ENCODE measurements around the gene DPP3. TPM values are rescaled to one million over a fixed set of nuclear protein-coding genes. Genes with fewer than 3 reads are reported as not detected.

The DPP3 gene
- total RNA-seq, 1 experiment from 2014 or later, result 135 TPM

- H3K9me2 ChIP-seq (replicated peaks; ENCODE audit: low read length), result no peaks in the 10 kb centered on the region
- H3K79me2 ChIP-seq (ENCODE audit: low read length), result no peaks in the 10 kb centered on the region
- no peak overlapping the region for H3K9ac ChIP-seq (ENCODE audit: low read length)
- no peaks in the 10 kb centered on the region for H4K20me1 ChIP-seq (ENCODE audit: low read length)
- H3K9me3 ChIP-seq (ENCODE audit: low read length), result no peaks in the 10 kb centered on the region
- peak; percentile 21 for DNase-seq
- no peak overlapping the region for H3K4me3 ChIP-seq (ENCODE audit: low read length)
- intact Hi-C loops (cut with micrococcal nuclease), result no loop called here
- H3K27me3 ChIP-seq (ENCODE audit: low read length), result no peaks in the 10 kb centered on the region
- H3F3A ChIP-seq (ENCODE audit: low read length, unreplicated experiment), result no peaks in the 10 kb centered on the region
- no TSS peak for BruUV-seq (replicated peaks)
- no peak for TF ChIP-seq EZH2 (IDR thresholded peaks at IDR 0.05; ENCODE audit: low read length, unreplicated experiment)
- peak; percentile 61 for TF ChIP-seq CTCF (conservative IDR thresholded peaks at IDR 0.05; ENCODE audit: low read depth, low read length)
- no peak overlapping the region for H2AFZ ChIP-seq (ENCODE audit: low read length)
- CTCF ChIA-PET, result no interaction called here
- peaks cover 43% of the 10 kb centered on the region for H3K36me3 ChIP-seq (ENCODE audit: low read depth, low read length)
- ATAC-seq, result no peak
- no peaks in the 10 kb centered on the region for H3K4me1 ChIP-seq (ENCODE audit: insufficient read depth, low read length)
- no peak overlapping the region for H3K4me2 ChIP-seq (ENCODE audit: low read length)
- POLR2A ChIA-PET (ENCODE audit: unreplicated experiment), result no interaction called here
- no peak overlapping the region for H3K27ac ChIP-seq (ENCODE audit: low read length)
These were observed 15.2 kb downstream of the DPP3 start for GRCh38 chr11:66495401-66495854.

- no peak overlapping the region for H3K4me3 ChIP-seq (ENCODE audit: low read length)
- H3K4me1 ChIP-seq (ENCODE audit: insufficient read depth, low read length), result no peaks in the 10 kb centered on the region
- CTCF ChIA-PET, result interaction anchor here (0.7 kb wide), 1 partner anchor 33 kb away, joined by 3 read pairs; no protein-coding TSS in a partner anchor
- no peak overlapping the region for H3K9ac ChIP-seq (ENCODE audit: low read length)
- intact Hi-C loops (cut with micrococcal nuclease), result no loop called here
- H3K9me2 ChIP-seq (replicated peaks; ENCODE audit: low read length), result no peaks in the 10 kb centered on the region
- H3K9me3 ChIP-seq (ENCODE audit: low read length), result no peaks in the 10 kb centered on the region
- POLR2A ChIA-PET (ENCODE audit: unreplicated experiment), result no interaction called here
- no peak overlapping the region for H3K27ac ChIP-seq (ENCODE audit: low read length)
- TF ChIP-seq EZH2phosphoT487 (IDR thresholded peaks at IDR 0.05; ENCODE audit: borderline replicate concordance, low read length), result no peak
- no peak for TF ChIP-seq CTCF (conservative IDR thresholded peaks at IDR 0.05; ENCODE audit: low read depth, low read length)
- no peak for TF ChIP-seq EZH2 (IDR thresholded peaks at IDR 0.05; ENCODE audit: low read length, unreplicated experiment)
- no peaks in the 10 kb centered on the region for H3F3A ChIP-seq (ENCODE audit: low read length, unreplicated experiment)
- H3K79me2 ChIP-seq (ENCODE audit: low read length), result no peaks in the 10 kb centered on the region
- peaks cover 38% of the 10 kb centered on the region for H3K36me3 ChIP-seq (ENCODE audit: low read depth, low read length)
- BruUV-seq (replicated peaks), result no TSS peak
- no peak overlapping the region for H2AFZ ChIP-seq (ENCODE audit: low read length)
- H3K4me2 ChIP-seq (ENCODE audit: low read length), result no peak overlapping the region
- no peaks in the 10 kb centered on the region for H3K27me3 ChIP-seq (ENCODE audit: low read length)
- no peak for ATAC-seq
- no peaks in the 10 kb centered on the region for H4K20me1 ChIP-seq (ENCODE audit: low read length)
- DNase-seq, result no peak
These were observed 17.0 kb downstream of the DPP3 start for GRCh38 chr11:66497206-66497605.

GRCh38 chr11:66498506-66498905, 18.3 kb downstream of the DPP3 start:
- Histone ChIP-seq H3K27ac (ENCODE audit: low read length) (no peak overlapping the region), H3K36me3 (ENCODE audit: low read depth, low read length) (peaks cover 27% of the 10 kb centered on the region), H3K9me3 (ENCODE audit: low read length) (no peaks in the 10 kb centered on the region), H3K4me1 (ENCODE audit: insufficient read depth, low read length) (no peaks in the 10 kb centered on the region), H3K4me2 (ENCODE audit: low read length) (no peak overlapping the region), H3K9me2 (replicated peaks; ENCODE audit: low read length) (no peaks in the 10 kb centered on the region), H2AFZ (ENCODE audit: low read length) (no peak overlapping the region), H3F3A (ENCODE audit: low read length, unreplicated experiment) (no peaks in the 10 kb centered on the region), H3K4me3 (ENCODE audit: low read length) (no peak overlapping the region), H3K79me2 (ENCODE audit: low read length) (no peaks in the 10 kb centered on the region), H4K20me1 (ENCODE audit: low read length) (no peaks in the 10 kb centered on the region), H3K9ac (ENCODE audit: low read length) (no peak overlapping the region), H3K27me3 (ENCODE audit: low read length) (no peaks in the 10 kb centered on the region)
- TF ChIP-seq CTCF (conservative IDR thresholded peaks at IDR 0.05; ENCODE audit: low read depth, low read length), result no peak
- ChIA-PET CTCF (no interaction called here), POLR2A (ENCODE audit: unreplicated experiment) (no interaction called here)
- no peak for DNase-seq
- BruUV-seq (replicated peaks), result no TSS peak
- no peak for ATAC-seq
- intact Hi-C loops (cut with micrococcal nuclease), result no loop called here

Measured in PC-3 (cell line).